HCT116 (cell line): Measurements from ENCODE around the gene EIF4E3. TPM values are rescaled to one million over a fixed set of nuclear protein-coding genes. Genes with fewer than 3 reads are reported as not detected.

Experiments
- ATAC-seq: fragments of 200-7000 bp; cut with Tn5 transposase; 2 replicates; pipeline ENCODE4 v1.9.1; 2020; ENCODE audit warnings: mild to moderate bottlenecking, moderate library complexity
- BruUV-seq: library from RNA; stranded (reverse); fragments of 400-500 nt; replicated peaks from 2 replicates; lab custom pipeline; 2021; lab: Mats Ljungman, UMichigan
- CTCF ChIA-PET: fragments of 300-600 bp; sonication (Branson Sonifier 250); formaldehyde crosslinking; loops from one replicate; lab custom pipeline; 2021; ENCODE audit warnings: antibody characterized with exemption; lab: Charles Lee
- POLR2A ChIA-PET: fragments of 300-600, 350-600 bp; sonication (Branson Sonifier 250); formaldehyde crosslinking; loops from one replicate; lab custom pipeline; 2021; ENCODE audit warnings: antibody characterized with exemption; lab: Charles Lee
- RAD21 ChIA-PET, 2 experiments: fragments of 300-600 bp; sonication (Branson Sonifier 250); formaldehyde crosslinking; loops; one replicate each; lab custom pipeline; 2023; ENCODE audit warnings: low total read pairs in 2 of 2; ENCODE audit not compliant: uncharacterized antibody in 2 of 2, unreplicated experiment in 2 of 2, low non-redundant PET in 1 of 2; lab: Charles Lee
- DNase-seq: peaks from one replicate; pipeline ENCODE4 v3.0.0-alpha.2; 2010; ENCODE audit warnings: low read depth, low spot score
- H2AFZ ChIP-seq: fragments of 200-600 bp; shearing (Covaris generic), sonication (generic); 2 replicates; pipeline ENCODE4 v1.6.1; 2017; ENCODE audit warnings: low read depth, mixed run types, mixed read lengths, antibody characterized with exemption, low read length; ENCODE audit not compliant: poor library complexity, severe bottlenecking
- H3K27ac ChIP-seq: 2 replicates; pipeline ENCODE4 v1.5.1; 2012; ENCODE audit warnings: low read depth, low read length
- H3K27me3 ChIP-seq: fragments of 200-600 bp; sonication (generic); 2 replicates; pipeline ENCODE4 v1.6.1; 2016; ENCODE audit warnings: mixed run types, low read length, mixed read lengths; ENCODE audit not compliant: insufficient read depth
- H3K36me3 ChIP-seq, 2 experiments: fragments of 200-500 bp in 1 of 2; fragments of 200-600 bp in 1 of 2; sonication (Bioruptor generic) in 1 of 2; sonication (generic) in 1 of 2; 2 replicates each; pipeline versions ENCODE4 v1.5.1 to v1.6.1; 2014 to 2016; ENCODE audit warnings: low read length in 2 of 2, inconsistent platforms in 1 of 2, mixed read lengths in 1 of 2, mixed run types in 1 of 2; ENCODE audit not compliant: insufficient read depth in 2 of 2, control insufficient read depth in 1 of 2
- H3K4me1 ChIP-seq, 2 experiments: fragments of 200-600 bp in 1 of 2; sonication (generic) in 1 of 2; 2 replicates each; pipeline versions ENCODE4 v1.5.1 to v1.6.1; 2012 to 2017; ENCODE audit warnings: low read length in 2 of 2, inconsistent platforms in 1 of 2, mild to moderate bottlenecking in 1 of 2, mixed read lengths in 1 of 2, mixed run types in 1 of 2, moderate library complexity in 1 of 2; ENCODE audit not compliant: insufficient read depth in 2 of 2, control insufficient read depth in 1 of 2
- H3K4me2 ChIP-seq: fragments of 200-600 bp; sonication (generic); 2 replicates; pipeline ENCODE4 v1.6.1; 2017; ENCODE audit warnings: mixed run types, low read length, mixed read lengths
- H3K4me3 ChIP-seq, 2 experiments: fragments of 200-600 bp in 1 of 2; sonication (generic) in 1 of 2; replicated peaks in 1 of 2; 2 replicates each; pipeline ENCODE4 v1.5.1; 2011 to 2016; ENCODE audit warnings: low read length in 2 of 2, control low read depth in 1 of 2, low read depth in 1 of 2, mild to moderate bottlenecking in 1 of 2, mixed read lengths in 1 of 2, mixed run types in 1 of 2
- H3K79me2 ChIP-seq: fragments of 200-600 bp; sonication (generic); 2 replicates; pipeline ENCODE4 v1.6.1; 2017; ENCODE audit warnings: mild to moderate bottlenecking, mixed run types, low read length, moderate library complexity, mixed read lengths; ENCODE audit not compliant: insufficient read depth
- H3K9ac ChIP-seq: fragments of 200-600 bp; sonication (generic); 2 replicates; pipeline ENCODE4 v1.6.1; 2016; ENCODE audit warnings: low read length, mixed read lengths
- H3K9me2 ChIP-seq: fragments of 200-600 bp; sonication (generic), shearing (Covaris generic); 2 replicates; pipeline ENCODE4 v1.6.1; 2017; ENCODE audit warnings: mixed run types, mild to moderate bottlenecking, moderate library complexity; ENCODE audit not compliant: insufficient read depth
- H3K9me3 ChIP-seq, 2 experiments: fragments of 200-500 bp in 1 of 2; fragments of 200-600 bp in 1 of 2; sonication (Bioruptor generic) in 1 of 2; sonication (generic) in 1 of 2; 2 replicates each; pipeline ENCODE4 v1.6.1; 2014 to 2017; ENCODE audit warnings: low read length in 2 of 2, mixed read lengths in 2 of 2, inconsistent platforms in 1 of 2, low read depth in 1 of 2, mild to moderate bottlenecking in 1 of 2, mixed run types in 1 of 2, moderate library complexity in 1 of 2; ENCODE audit not compliant: control insufficient read depth in 1 of 2, insufficient read depth in 1 of 2
- H4K20me1 ChIP-seq: fragments of 200-600 bp; sonication (generic), shearing (Covaris generic); 2 replicates; pipeline ENCODE4 v1.6.1; 2017; ENCODE audit warnings: mixed run types, mild to moderate bottlenecking, moderate library complexity; ENCODE audit not compliant: insufficient read depth
- CBX3 ChIP-seq: IDR thresholded peaks from 2 replicates; pipeline ENCODE4 v1.6.1; 2012; ENCODE audit warnings: low read depth
- ELF1 ChIP-seq: IDR thresholded peaks from 2 replicates; pipeline ENCODE4 v1.6.1; 2012; ENCODE audit warnings: low read depth, borderline replicate concordance
- EZH2phosphoT487 ChIP-seq: fragments of 200-600 bp; IDR thresholded peaks from 2 replicates; pipeline ENCODE4 v1.6.1; 2018; ENCODE audit warnings: antibody characterized with exemption, borderline replicate concordance
- POLR2AphosphoS5 ChIP-seq: IDR thresholded peaks from 2 replicates; pipeline ENCODE4 v1.6.1; 2011; ENCODE audit warnings: mild to moderate bottlenecking, low read depth, low read length, moderate library complexity
- REST ChIP-seq: IDR thresholded peaks from 2 replicates; pipeline ENCODE4 v1.6.1; 2012; ENCODE audit warnings: low read depth
- SP1 ChIP-seq: IDR thresholded peaks from 2 replicates; pipeline ENCODE4 v1.6.1; 2012; ENCODE audit warnings: low read depth
- YY1 ChIP-seq: IDR thresholded peaks from 2 replicates; pipeline ENCODE4 v1.6.1; 2011; ENCODE audit warnings: low read length, low read depth, moderate library complexity, mild to moderate bottlenecking; ENCODE audit not compliant: insufficient replicate concordance; ENCODE audit errors: extremely low read depth
- ZNF274 ChIP-seq: fragments of 200-500 bp; sonication (Bioruptor generic); IDR thresholded peaks from 2 replicates; pipeline ENCODE4 v1.6.1; 2014; ENCODE audit warnings: mild to moderate bottlenecking, low read depth, low read length, inconsistent platforms
- intact Hi-C: fragments of 100-400 bp; cut with micrococcal nuclease; formaldehyde crosslinking; loops from 2 replicates; pipeline ENCODE4 v1.10.0; 2022
- total RNA-seq: library from RNA; stranded (reverse); gene quantifications from one replicate; pipeline ENCODE4 v1.2.1, GENCODE V29; 2021; ENCODE audit not compliant: unreplicated experiment
- TF ChIP-seq, protein P1 (sequence below): IDR thresholded peaks from 2 replicates; pipeline ENCODE4 v1.6.1; 2012
- TF ChIP-seq, protein P2 (sequence below): IDR thresholded peaks from 2 replicates; pipeline ENCODE4 v1.6.1; 2012

The EIF4E3 gene
- total RNA-seq, 1 experiment from 2014 or later: 6.0 TPM

DNA sequence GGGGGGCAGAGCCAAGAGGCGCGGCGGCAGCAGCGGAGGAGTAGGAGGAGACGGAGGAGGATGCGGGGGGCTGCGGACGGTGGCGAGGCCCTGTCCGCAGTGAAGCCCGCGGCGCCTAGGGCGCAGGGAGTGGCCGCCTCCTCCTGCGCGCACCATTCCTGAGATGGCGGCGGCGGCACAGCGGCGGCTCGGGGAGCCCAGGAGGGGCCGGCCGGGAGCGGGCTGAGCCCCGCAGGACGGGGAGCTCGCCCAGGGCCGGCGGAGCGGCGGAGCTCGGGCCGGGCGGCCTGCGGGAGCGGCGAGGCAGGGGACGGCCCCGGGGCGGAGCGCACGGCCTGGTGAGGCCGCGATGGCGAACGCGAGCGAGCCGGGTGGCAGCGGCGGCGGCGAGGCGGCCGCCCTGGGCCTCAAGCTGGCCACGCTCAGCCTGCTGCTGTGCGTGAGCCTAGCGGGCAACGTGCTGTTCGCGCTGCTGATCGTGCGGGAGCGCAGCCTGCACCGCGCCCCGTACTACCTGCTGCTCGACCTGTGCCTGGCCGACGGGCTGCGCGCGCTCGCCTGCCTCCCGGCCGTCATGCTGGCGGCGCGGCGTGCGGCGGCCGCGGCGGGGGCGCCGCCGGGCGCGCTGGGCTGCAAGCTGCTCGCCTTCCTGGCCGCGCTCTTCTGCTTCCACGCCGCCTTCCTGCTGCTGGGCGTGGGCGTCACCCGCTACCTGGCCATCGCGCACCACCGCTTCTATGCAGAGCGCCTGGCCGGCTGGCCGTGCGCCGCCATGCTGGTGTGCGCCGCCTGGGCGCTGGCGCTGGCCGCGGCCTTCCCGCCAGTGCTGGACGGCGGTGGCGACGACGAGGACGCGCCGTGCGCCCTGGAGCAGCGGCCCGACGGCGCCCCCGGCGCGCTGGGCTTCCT is 28.8 kb upstream of the EIF4E3 start, which contains the start of gene GPR27 (continued):
- TF ChIP-seq ZNF274: no peak
- no peak for TF ChIP-seq EZH2phosphoT487
- TF ChIP-seq YY1: no peak
- TF ChIP-seq, protein P1, sequence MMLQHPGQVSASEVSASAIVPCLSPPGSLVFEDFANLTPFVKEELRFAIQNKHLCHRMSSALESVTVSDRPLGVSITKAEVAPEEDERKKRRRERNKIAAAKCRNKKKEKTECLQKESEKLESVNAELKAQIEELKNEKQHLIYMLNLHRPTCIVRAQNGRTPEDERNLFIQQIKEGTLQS: no peak
- no peak for TF ChIP-seq REST
- TF ChIP-seq, all 23 proteins: peak for 0

- Histone ChIP-seq H3K4me1 (no peaks in the 10 kb centered on the region), H3K4me3 (no peak overlapping the region), H3K9ac (no peak overlapping the region), H2AFZ (no peak overlapping the region), H3K27me3 (no peaks in the 10 kb centered on the region), H3K36me3 (no peaks in the 10 kb centered on the region), H3K79me2 (no peaks in the 10 kb centered on the region), H3K9me3 (no peaks in the 10 kb centered on the region), H3K27ac (no peak overlapping the region), H3K4me2 (no peak overlapping the region), H4K20me1 (no peaks in the 10 kb centered on the region), H3K9me2 (no peaks in the 10 kb centered on the region)
- DNase-seq: no peak
- ChIA-PET RAD21 (no interaction called here), CTCF (no interaction called here), POLR2A (no interaction called here)
- TF ChIP-seq SP1 (no peak), YY1 (no peak), ZNF274 (no peak), CBX3 (no peak), REST (no peak), ELF1 (no peak), POLR2AphosphoS5 (no peak)
- TF ChIP-seq, protein P1: no peak
- TF ChIP-seq, protein P2, sequence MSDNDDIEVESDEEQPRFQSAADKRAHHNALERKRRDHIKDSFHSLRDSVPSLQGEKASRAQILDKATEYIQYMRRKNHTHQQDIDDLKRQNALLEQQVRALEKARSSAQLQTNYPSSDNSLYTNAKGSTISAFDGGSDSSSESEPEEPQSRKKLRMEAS: no peak
- ATAC-seq: no peak
- no TSS peak for BruUV-seq
- intact Hi-C loops: no loop called here
These were observed 27.9 kb upstream of the EIF4E3 start for GRCh38 chr3:71752831-71753700.
